ENCODE results near the gene LRCOL1.
"Not testable (repeated sequence)": the region's sequence is repeated elsewhere in the genome, so short reads cannot be mapped to it uniquely, and the experiment has no call there.

The LRCOL1 gene

DNA sequence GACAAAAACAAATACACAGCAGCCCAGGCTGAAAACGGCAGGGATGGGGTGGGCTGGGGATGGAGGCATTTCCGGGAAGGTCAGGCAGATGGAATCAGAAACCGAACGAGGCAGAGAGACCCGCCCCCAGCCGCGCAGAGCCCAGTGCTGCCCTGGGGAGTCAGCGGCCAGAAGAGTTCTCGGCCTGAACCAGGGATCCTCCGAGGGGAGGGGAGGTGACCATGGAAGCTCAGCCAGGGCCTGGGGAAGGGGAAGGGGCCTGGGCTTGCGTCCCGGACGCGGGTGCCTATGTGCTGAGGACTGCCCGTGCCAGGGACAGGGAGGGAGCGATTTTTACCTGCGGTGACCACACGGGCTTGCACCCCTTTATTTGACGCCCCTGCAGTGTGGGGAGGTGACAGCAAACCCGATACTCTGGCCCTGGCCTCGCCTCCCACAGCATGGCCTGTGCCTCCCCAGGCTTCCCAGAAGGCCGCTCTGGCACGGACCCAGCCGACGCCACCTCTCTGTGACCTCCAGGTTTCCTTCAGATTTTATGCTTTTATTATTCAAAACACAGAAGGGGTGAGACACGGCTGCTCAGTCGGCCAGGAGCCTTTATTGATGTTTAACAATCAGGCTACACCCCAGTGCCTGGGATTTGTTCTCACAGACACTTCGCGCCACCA lies 7.7 kb downstream of the LRCOL1 start:
- TF ChIP-seq CTCF (IDR thresholded peaks at IDR 0.05; ENCODE audit: low read depth, low read length), result no peak
- no peak for TF ChIP-seq EZH2phosphoT487 (IDR thresholded peaks at IDR 0.05; ENCODE audit: low read depth)
- no peak overlapping the region for H3K4me2 ChIP-seq (ENCODE audit: low read length)
- no peaks in the 10 kb centered on the region for H3K9me3 ChIP-seq (ENCODE audit: insufficient read depth, low read length)
- no peaks in the 10 kb centered on the region for H3K79me2 ChIP-seq (ENCODE audit: low read length)
- no peak overlapping the region for H3K4me3 ChIP-seq (ENCODE audit: low read length)
- no peaks in the 10 kb centered on the region; the same call in 1 of the 2 replicates for H3K4me1 ChIP-seq (ENCODE audit: low read length)
- no peak overlapping the region for H3K27ac ChIP-seq (ENCODE audit: low read length)
- H2AFZ ChIP-seq (ENCODE audit: low read depth, low read length), result no peak overlapping the region
- no peak overlapping the region for H3K9ac ChIP-seq (ENCODE audit: low read length)
- H3K36me3 ChIP-seq (replicated peaks; ENCODE audit: low read depth, low read length), result no peaks in the 10 kb centered on the region
- H4K20me1 ChIP-seq (ENCODE audit: insufficient read depth, low read length), result no peaks in the 10 kb centered on the region
- no peaks in the 10 kb centered on the region for H3K27me3 ChIP-seq (ENCODE audit: low read depth, low read length)

DNA sequence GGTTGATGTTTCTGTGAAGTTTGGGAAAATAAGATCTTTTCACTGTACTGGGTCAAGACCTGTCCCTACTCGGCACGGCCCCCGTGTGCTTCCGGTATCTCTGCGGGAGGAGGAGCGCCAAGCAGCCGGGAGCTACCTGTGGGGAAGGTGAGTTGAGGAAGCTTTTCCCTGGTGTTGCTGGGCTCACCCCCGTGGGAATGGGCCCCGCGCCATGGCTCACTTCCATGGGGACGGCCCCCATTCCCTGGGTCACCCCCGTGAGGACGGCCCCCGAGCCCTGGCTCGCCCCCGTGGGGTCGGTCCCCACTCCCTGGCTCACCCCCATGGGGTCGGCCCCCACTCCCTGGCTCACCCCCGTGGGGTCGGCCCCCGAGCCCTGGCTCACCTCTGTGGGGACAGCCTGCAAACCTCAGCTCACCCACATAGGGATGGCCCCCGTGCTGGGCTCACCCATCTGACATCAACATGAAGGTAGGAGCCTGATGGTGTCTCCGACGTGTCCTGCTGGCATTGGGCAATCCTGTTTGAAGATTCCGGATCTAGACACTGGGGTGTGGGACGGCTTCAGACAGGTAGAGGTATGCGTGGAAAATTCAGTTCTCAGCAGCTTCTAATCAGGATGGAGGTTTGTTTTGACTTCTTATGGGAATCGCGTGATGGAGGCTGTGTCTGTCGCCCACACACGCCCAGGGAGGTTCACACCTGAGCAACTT lies 9.1 kb downstream of the LRCOL1 start:
- no peaks in the 10 kb centered on the region for H3K36me3 ChIP-seq (replicated peaks; ENCODE audit: low read depth, low read length)
- H3K79me2 ChIP-seq (ENCODE audit: low read length), result no peaks in the 10 kb centered on the region
- no peak overlapping the region for H2AFZ ChIP-seq (ENCODE audit: low read depth, low read length)
- H3K4me2 ChIP-seq (ENCODE audit: low read length), result no peak overlapping the region
- no peak overlapping the region for H3K27ac ChIP-seq (ENCODE audit: low read length)
- H3K4me3 ChIP-seq (ENCODE audit: low read length), result no peak overlapping the region
- TF ChIP-seq EZH2phosphoT487 (IDR thresholded peaks at IDR 0.05; ENCODE audit: low read depth) (no peak), CTCF (IDR thresholded peaks at IDR 0.05; ENCODE audit: low read depth, low read length) (no peak)
- no peak overlapping the region for H3K9ac ChIP-seq (ENCODE audit: low read length)
- no peaks in the 10 kb centered on the region for H4K20me1 ChIP-seq (ENCODE audit: insufficient read depth, low read length)
- peaks cover 10% of the 10 kb centered on the region for H3K4me1 ChIP-seq (ENCODE audit: low read length)
- no peaks in the 10 kb centered on the region for H3K9me3 ChIP-seq (ENCODE audit: insufficient read depth, low read length)
- H3K27me3 ChIP-seq (ENCODE audit: low read depth, low read length), result peaks cover 6% of the 10 kb centered on the region; the same call in 1 of the 2 replicates

DNA sequence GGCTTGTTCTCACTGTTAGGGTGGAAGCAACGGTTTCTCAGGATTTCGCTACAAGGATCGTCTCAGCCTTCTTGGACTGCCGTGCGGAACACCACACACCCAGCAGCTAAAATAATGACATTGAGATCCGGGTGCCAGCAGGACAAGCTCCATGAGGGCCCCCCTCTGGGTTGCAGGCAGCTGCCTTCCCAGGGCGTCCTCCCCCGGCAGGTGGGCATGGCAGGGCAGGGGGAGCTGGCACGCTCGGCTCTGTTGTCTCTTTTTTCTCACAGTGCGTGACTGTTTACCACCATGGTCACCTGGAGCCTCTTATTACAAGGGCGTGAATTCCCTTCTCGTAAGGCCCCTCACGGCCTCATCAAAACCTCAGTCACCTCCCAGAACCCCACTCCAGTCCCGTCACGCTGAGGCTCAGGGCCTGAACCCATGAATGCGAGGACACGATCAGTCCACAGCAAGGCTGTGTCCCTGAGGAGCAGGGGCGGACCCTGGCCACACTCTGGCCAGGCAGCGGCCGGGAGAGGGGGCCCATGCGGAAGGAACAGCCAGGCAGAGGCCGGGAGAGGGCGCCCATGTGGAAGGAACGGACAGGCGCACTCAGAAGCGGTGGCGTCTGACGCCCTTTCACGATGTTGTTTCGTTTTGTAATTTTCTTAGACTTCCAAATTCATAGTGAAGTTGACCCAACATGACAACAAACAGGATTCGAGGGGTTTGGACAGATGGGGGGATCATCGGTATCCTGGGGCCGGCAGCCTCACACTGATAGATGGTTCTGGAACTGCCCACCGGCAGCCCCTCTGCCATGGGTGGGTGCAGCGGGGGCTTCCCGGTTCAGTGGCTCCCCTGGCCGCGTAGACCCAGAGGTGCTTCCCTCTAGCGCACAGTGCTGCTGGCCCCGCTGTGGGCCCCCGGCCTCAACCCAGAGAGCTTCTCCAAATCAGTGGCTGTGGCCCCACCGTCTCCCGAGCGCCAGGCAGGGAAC lies 10.0 kb downstream of the LRCOL1 start:
- H3K9ac ChIP-seq (ENCODE audit: low read length), result peak overlapping the region; percentile 7; the same call in 1 of the 2 replicates
- peaks cover 6% of the 10 kb centered on the region; the same call in 1 of the 2 replicates for H3K27me3 ChIP-seq (ENCODE audit: low read depth, low read length)
- H3K4me1 ChIP-seq (ENCODE audit: low read length), result peaks cover 20% of the 10 kb centered on the region
- no peaks in the 10 kb centered on the region for H3K9me3 ChIP-seq (ENCODE audit: insufficient read depth, low read length)
- peak overlapping the region; percentile 42 for H3K4me2 ChIP-seq (ENCODE audit: low read length)
- no peaks in the 10 kb centered on the region for H3K36me3 ChIP-seq (replicated peaks; ENCODE audit: low read depth, low read length)
- no peaks in the 10 kb centered on the region for H3K79me2 ChIP-seq (ENCODE audit: low read length)
- no peak overlapping the region for H3K27ac ChIP-seq (ENCODE audit: low read length)
- H3K4me3 ChIP-seq (ENCODE audit: low read length), result peak overlapping the region; percentile 49
- H4K20me1 ChIP-seq (ENCODE audit: insufficient read depth, low read length), result no peaks in the 10 kb centered on the region
- TF ChIP-seq EZH2phosphoT487 (IDR thresholded peaks at IDR 0.05; ENCODE audit: low read depth) (no peak), CTCF (IDR thresholded peaks at IDR 0.05; ENCODE audit: low read depth, low read length) (peak; percentile 61)
- H2AFZ ChIP-seq (ENCODE audit: low read depth, low read length), result no peak overlapping the region

GRCh38 chr12:132599502-132599901 lies 10.9 kb downstream of the LRCOL1 start:
- not testable (repeated sequence) for H3K4me2 ChIP-seq (ENCODE audit: low read length); H4K20me1 ChIP-seq (ENCODE audit: insufficient read depth, low read length); H3K4me3 ChIP-seq (ENCODE audit: low read length); H3K79me2 ChIP-seq (ENCODE audit: low read length); H3K36me3 ChIP-seq (replicated peaks; ENCODE audit: low read depth, low read length); H2AFZ ChIP-seq (ENCODE audit: low read depth, low read length); H3K27ac ChIP-seq (ENCODE audit: low read length); H3K9ac ChIP-seq (ENCODE audit: low read length); H3K9me3 ChIP-seq (ENCODE audit: insufficient read depth, low read length); H3K27me3 ChIP-seq (ENCODE audit: low read depth, low read length)
- peaks cover 25% of the 10 kb centered on the region for H3K4me1 ChIP-seq (ENCODE audit: low read length)
